ES-I3 (cell line): ENCODE measurements around the gene CRELD2.

Source experiments
- H3K36me3 ChIP-seq: 2 replicates; pipeline ENCODE4 v1.6.1; 2013; ENCODE audit warnings: mild to moderate bottlenecking, low read length, control low read depth, moderate library complexity; ENCODE audit not compliant: insufficient read depth
- H3K4me1 ChIP-seq: 2 replicates; pipeline ENCODE4 v1.6.1; 2013; ENCODE audit warnings: mild to moderate bottlenecking, control low read depth, low read length; ENCODE audit not compliant: insufficient read depth
- H3K9ac ChIP-seq: 2 replicates; pipeline ENCODE4 v1.6.1; 2013; ENCODE audit warnings: low read depth, mild to moderate bottlenecking, low read length, moderate library complexity
- H3K9me3 ChIP-seq: 2 replicates; pipeline ENCODE4 v1.6.1; 2013; ENCODE audit warnings: mild to moderate bottlenecking, low read length, moderate library complexity; ENCODE audit not compliant: control insufficient read depth, insufficient read depth

CRELD2 gene

GRCh38 chr22:49962012-49962750, 43.7 kb downstream of the CRELD2 start:
- Histone ChIP-seq H3K9ac (peak overlapping the region; percentile 64), H3K4me1 (peaks cover 7% of the 10 kb centered on the region; the same call in 1 of the 2 replicates)

GRCh38 chr22:49962751-49963646, 44.6 kb downstream of the CRELD2 start:
- peaks cover 10% of the 10 kb centered on the region for H3K36me3 ChIP-seq
- H3K9ac ChIP-seq = peak overlapping the region; percentile 54; the same call in 1 of the 2 replicates
- no peaks in the 10 kb centered on the region for H3K9me3 ChIP-seq
- H3K4me1 ChIP-seq = peaks cover 7% of the 10 kb centered on the region; the same call in 1 of the 2 replicates

More at GRCh38 chr22:49962012-49962750, 43.7 kb downstream of the CRELD2 start:
- H3K36me3 ChIP-seq = peaks cover 10% of the 10 kb centered on the region
- no peaks in the 10 kb centered on the region for H3K9me3 ChIP-seq

GRCh38 chr22:49963647-49964026, 45.2 kb downstream of the CRELD2 start:
- H3K9me3 ChIP-seq = no peaks in the 10 kb centered on the region
- no peak overlapping the region for H3K9ac ChIP-seq
- peaks cover 7% of the 10 kb centered on the region; the same call in 1 of the 2 replicates for H3K4me1 ChIP-seq
- peaks cover 10% of the 10 kb centered on the region for H3K36me3 ChIP-seq

- Histone ChIP-seq H3K9ac (no peak overlapping the region), H3K36me3 (peaks cover 10% of the 10 kb centered on the region), H3K4me1 (peaks cover 7% of the 10 kb centered on the region; the same call in 1 of the 2 replicates), H3K9me3 (no peaks in the 10 kb centered on the region)
Observed at GRCh38 chr22:49964136-49965090, 46.0 kb downstream of the CRELD2 start.

GRCh38 chr22:49965091-49966040, 46.9 kb downstream of the CRELD2 start:
- Histone ChIP-seq H3K9ac (no peak overlapping the region), H3K4me1 (peaks cover 11% of the 10 kb centered on the region), H3K36me3 (peaks cover 10% of the 10 kb centered on the region)

GRCh38 chr22:49966041-49966773, 47.8 kb downstream of the CRELD2 start:
- Histone ChIP-seq H3K4me1 (peaks cover 14% of the 10 kb centered on the region), H3K36me3 (peaks cover 10% of the 10 kb centered on the region), H3K9me3 (no peaks in the 10 kb centered on the region), H3K9ac (no peak overlapping the region)

More at GRCh38 chr22:49965091-49966040, 46.9 kb downstream of the CRELD2 start:
- H3K9me3 ChIP-seq = no peaks in the 10 kb centered on the region

- no peaks in the 10 kb centered on the region for H3K9me3 ChIP-seq
- H3K36me3 ChIP-seq = peaks cover 10% of the 10 kb centered on the region
- H3K9ac ChIP-seq = no peak overlapping the region
- peaks cover 14% of the 10 kb centered on the region for H3K4me1 ChIP-seq
Observed at GRCh38 chr22:49966774-49967705, 48.6 kb downstream of the CRELD2 start.

- Histone ChIP-seq H3K9ac (no peak overlapping the region), H3K9me3 (no peaks in the 10 kb centered on the region), H3K4me1 (peaks cover 10% of the 10 kb centered on the region), H3K36me3 (peaks cover 9% of the 10 kb centered on the region)
Observed at GRCh38 chr22:49967706-49968208, 49.3 kb downstream of the CRELD2 start.

- Histone ChIP-seq H3K4me1 (peaks cover 6% of the 10 kb centered on the region), H3K9ac (no peak overlapping the region), H3K9me3 (no peaks in the 10 kb centered on the region), H3K36me3 (peaks cover 5% of the 10 kb centered on the region)
Observed at GRCh38 chr22:49968313-49968830, 49.9 kb downstream of the CRELD2 start.

- Histone ChIP-seq H3K4me1 (peaks cover 6% of the 10 kb centered on the region), H3K36me3 (no peaks in the 10 kb centered on the region), H3K9ac (no peak overlapping the region), H3K9me3 (no peaks in the 10 kb centered on the region)
Observed at GRCh38 chr22:49968831-49969661, 50.6 kb downstream of the CRELD2 start.
